OCI-LY1 (cell line): ENCODE measurements around the gene PACSIN2.

Experiments
- H2AFZ ChIP-seq: fragments of 200-600 bp; sonication (generic), shearing (Covaris generic); 2 replicates; pipeline ENCODE4 v1.6.0; 2014; ENCODE audit warnings: antibody characterized with exemption, mild to moderate bottlenecking, low read length
- H3F3A ChIP-seq: fragments of 200-600 bp; sonication (generic), shearing (Covaris generic); 2 replicates; pipeline ENCODE4 v1.6.0; 2014; ENCODE audit warnings: mild to moderate bottlenecking, antibody characterized with exemption, low read length, moderate library complexity; ENCODE audit not compliant: insufficient read depth
- H3K27ac ChIP-seq: fragments of 200-600 bp; sonication (generic); 2 replicates; pipeline ENCODE4 v1.5.1; 2014; ENCODE audit warnings: low read length, mixed run types, mild to moderate bottlenecking, low read depth; ENCODE audit not compliant: poor library complexity, severe bottlenecking
- H3K27me3 ChIP-seq: fragments of 200-600 bp; sonication (generic); 2 replicates; pipeline ENCODE4 v1.6.0; 2014; ENCODE audit warnings: antibody characterized with exemption, mild to moderate bottlenecking, low read length, moderate library complexity; ENCODE audit not compliant: insufficient read depth
- H3K36me3 ChIP-seq: fragments of 200-600 bp; sonication (generic); 2 replicates; pipeline ENCODE4 v1.6.1; 2014; ENCODE audit warnings: mild to moderate bottlenecking, antibody characterized with exemption, low read length, moderate library complexity, mixed read lengths; ENCODE audit not compliant: insufficient read depth
- H3K4me1 ChIP-seq: fragments of 200-600 bp; sonication (generic); 2 replicates; pipeline ENCODE4 v1.5.1; 2014; ENCODE audit warnings: mild to moderate bottlenecking, low read length, moderate library complexity; ENCODE audit not compliant: insufficient read depth, severe bottlenecking
- H3K4me2 ChIP-seq: fragments of 200-600 bp; sonication (generic), shearing (Covaris generic); 2 replicates; pipeline ENCODE4 v1.6.1; 2014; ENCODE audit warnings: low read length
- H3K4me3 ChIP-seq: fragments of 200-600 bp; sonication (generic); 2 replicates; pipeline ENCODE4 v1.5.1; 2014; ENCODE audit warnings: low read length, low read depth, mild to moderate bottlenecking, mixed read lengths; ENCODE audit not compliant: poor library complexity, severe bottlenecking
- H3K79me2 ChIP-seq: fragments of 200-600 bp; shearing (Covaris generic); 2 replicates; pipeline ENCODE4 v1.6.1; 2016; ENCODE audit warnings: mixed run types, low read length, mixed read lengths; ENCODE audit not compliant: insufficient read depth
- H3K9ac ChIP-seq: fragments of 200-600 bp; sonication (generic), shearing (Covaris generic); 2 replicates; pipeline ENCODE4 v1.6.1; 2014; ENCODE audit warnings: mild to moderate bottlenecking, low read length, mixed read lengths
- H3K9me2 ChIP-seq: fragments of 200-600 bp; sonication (generic), shearing (Covaris generic); 2 replicates; pipeline ENCODE4 v1.6.1; 2014; ENCODE audit warnings: low read depth, mild to moderate bottlenecking, low read length, mixed read lengths
- H3K9me3 ChIP-seq: fragments of 200-600 bp; shearing (Covaris generic); 2 replicates; pipeline ENCODE4 v1.6.1; 2014; ENCODE audit warnings: low read length, mixed read lengths
- H4K20me1 ChIP-seq: fragments of 200-600 bp; sonication (generic), shearing (Covaris generic); 2 replicates; pipeline ENCODE4 v1.6.0; 2016; ENCODE audit warnings: mild to moderate bottlenecking, low read length; ENCODE audit not compliant: insufficient read depth
- CTCF ChIP-seq: fragments of 200-600 bp; sonication (generic), shearing (Covaris generic); IDR thresholded peaks from 2 replicates; pipeline ENCODE4 v1.5.1; 2017; ENCODE audit warnings: mild to moderate bottlenecking, antibody characterized with exemption, low read length, moderate library complexity, mixed read lengths
- EZH2 ChIP-seq: fragments of 200-600 bp; sonication (generic), shearing (Covaris generic); IDR thresholded peaks from 2 replicates; pipeline ENCODE4 v1.8.0; 2017; ENCODE audit warnings: borderline replicate concordance, mixed run types, mild to moderate bottlenecking, antibody characterized with exemption, low read length, moderate library complexity, mixed read lengths

PACSIN2 gene

GRCh38 chr22:42957958-42958357 is 57.0 kb downstream of the PACSIN2 start:
- no peaks in the 10 kb centered on the region for H3K4me1 ChIP-seq
- H3K4me2 ChIP-seq: no peak overlapping the region
- H3K27ac ChIP-seq: no peak overlapping the region
- TF ChIP-seq EZH2 (no peak), CTCF (no peak)
- H3K9me2 ChIP-seq: no peaks in the 10 kb centered on the region
- no peaks in the 10 kb centered on the region for H4K20me1 ChIP-seq
- H3K36me3 ChIP-seq: no peaks in the 10 kb centered on the region; the same call in 1 of the 2 replicates
- no peaks in the 10 kb centered on the region for H3K79me2 ChIP-seq
- H2AFZ ChIP-seq: no peak overlapping the region
- H3K9ac ChIP-seq: no peak overlapping the region
- H3K4me3 ChIP-seq: no peak overlapping the region
- H3F3A ChIP-seq: no peaks in the 10 kb centered on the region
- 0 out of 2 replicates have a peak, but pooled peaks cover 7% of the 10 kb centered on the region for H3K9me3 ChIP-seq
- no peaks in the 10 kb centered on the region for H3K27me3 ChIP-seq

- Histone ChIP-seq H3K27ac (no peak overlapping the region), H2AFZ (no peak overlapping the region), H4K20me1 (no peaks in the 10 kb centered on the region), H3K9me3 (0 out of 2 replicates have a peak, but pooled peaks cover 7% of the 10 kb centered on the region), H3K9ac (no peak overlapping the region), H3K4me1 (no peaks in the 10 kb centered on the region), H3F3A (no peaks in the 10 kb centered on the region), H3K4me3 (no peak overlapping the region), H3K36me3 (no peaks in the 10 kb centered on the region; the same call in 1 of the 2 replicates), H3K79me2 (no peaks in the 10 kb centered on the region), H3K4me2 (no peak overlapping the region), H3K27me3 (no peaks in the 10 kb centered on the region), H3K9me2 (no peaks in the 10 kb centered on the region)
- TF ChIP-seq EZH2 (no peak), CTCF (no peak)
Measured at GRCh38 chr22:42957544-42957943, 57.4 kb downstream of the PACSIN2 start.

DNA sequence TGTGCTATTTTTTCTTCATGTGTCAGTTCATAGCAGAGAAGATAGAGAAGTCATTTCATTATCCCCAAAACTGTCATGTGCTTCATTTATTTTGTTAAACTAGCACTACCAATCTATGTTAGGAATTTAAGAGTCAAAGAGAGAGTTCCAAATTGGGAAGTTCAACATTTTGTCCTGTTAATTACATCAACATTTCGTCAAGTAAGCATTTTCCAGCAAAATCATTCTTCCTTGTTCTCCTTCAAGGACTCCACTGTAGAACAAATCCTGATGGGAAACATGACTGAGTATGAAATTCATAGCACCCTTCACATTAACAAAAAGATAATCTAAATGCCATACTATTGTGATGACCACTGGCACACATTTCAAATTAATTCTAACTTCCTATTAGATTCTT is 59.1 kb downstream of the PACSIN2 start:
- Histone ChIP-seq H3K27me3 (no peaks in the 10 kb centered on the region), H3K9me3 (0 out of 2 replicates have a peak, but pooled peaks cover 7% of the 10 kb centered on the region), H3K36me3 (no peaks in the 10 kb centered on the region; the same call in 1 of the 2 replicates), H3K9ac (no peak overlapping the region), H3K79me2 (no peaks in the 10 kb centered on the region), H3K27ac (no peak overlapping the region), H3F3A (no peaks in the 10 kb centered on the region), H3K4me1 (no peaks in the 10 kb centered on the region), H2AFZ (no peak overlapping the region), H3K9me2 (no peaks in the 10 kb centered on the region), H3K4me3 (no peak overlapping the region), H3K4me2 (no peak overlapping the region), H4K20me1 (no peaks in the 10 kb centered on the region)
- TF ChIP-seq CTCF: no peak
